Stimulated activated CD8-positive, alpha-beta memory T cell treated with anti-CD3 and anti-CD28 coated beads, Interleukin-7, amount 100 ng/mL, for 4 hours (primary cell): Measurements from ENCODE around the gene MIGA2.
"Not testable (repeated sequence)": the region's sequence is repeated elsewhere in the genome, so short reads cannot be mapped to it uniquely, and the experiment has no call there.

Source experiments
- DNase-seq, 2 donors: peaks; one replicate each; pipeline ENCODE4 v3.0.0-alpha.2; 2020; ENCODE audit warnings: low read depth in 2 of 2

Gene MIGA2

DNA sequence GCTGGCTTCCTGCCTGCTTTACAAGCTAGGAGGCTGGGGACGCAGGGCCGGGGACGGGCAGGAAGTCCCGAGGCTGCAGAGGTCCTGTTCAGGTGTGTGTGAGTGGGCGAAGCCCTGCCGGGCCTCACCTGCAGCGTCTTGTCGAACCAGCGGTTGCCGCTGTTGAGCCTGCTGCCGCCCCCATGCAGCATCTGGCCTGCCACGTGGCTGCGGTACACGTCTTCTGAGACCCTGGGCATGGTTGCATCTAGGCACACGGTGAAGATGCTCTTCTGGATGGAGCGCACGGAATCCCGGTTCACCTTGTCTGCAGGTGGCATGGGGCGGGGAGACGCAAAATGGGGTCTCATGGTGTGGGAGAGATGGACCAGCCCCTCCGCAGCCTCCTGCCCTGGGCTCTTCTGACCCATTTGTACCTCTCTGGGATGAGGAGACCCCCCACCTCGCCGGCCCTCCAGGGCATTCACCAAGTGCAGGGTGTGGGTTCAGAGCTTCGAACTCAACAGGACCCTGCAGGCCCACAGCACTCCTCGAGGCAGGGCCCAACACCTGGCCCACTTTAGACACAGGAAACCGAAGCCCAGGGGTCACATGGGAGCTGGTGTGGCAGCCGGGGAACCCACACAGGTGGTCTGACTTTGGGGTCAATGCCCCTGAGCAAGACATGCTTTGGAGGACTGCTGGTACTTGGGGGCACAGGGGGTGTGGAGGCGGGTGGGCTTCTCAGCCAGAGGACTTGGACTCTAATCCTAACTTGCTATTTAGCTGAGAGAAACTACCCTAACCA is 64.2 kb downstream of the MIGA2 start:
- no peak for DNase-seq

DNA sequence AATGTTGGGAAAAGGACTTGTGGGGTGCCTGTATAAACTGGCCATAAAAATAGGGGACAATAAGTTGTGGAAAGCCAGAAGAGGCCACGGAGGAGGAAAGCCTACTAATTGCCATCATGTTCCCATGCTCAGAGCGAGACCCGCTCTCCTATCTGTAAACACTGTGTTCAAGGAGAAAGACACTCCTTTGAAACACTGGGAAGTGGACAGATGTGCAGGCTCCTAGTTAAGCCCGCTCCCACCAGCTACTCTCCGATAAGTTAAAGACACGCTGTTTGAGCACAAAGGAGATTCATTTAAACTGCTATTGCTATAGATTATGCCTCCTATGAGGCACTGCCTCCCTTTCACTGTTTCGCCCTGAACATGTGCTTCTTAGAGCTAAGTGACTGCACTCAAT is 64.9 kb downstream of the MIGA2 start:
- DNase-seq = no peak

DNA sequence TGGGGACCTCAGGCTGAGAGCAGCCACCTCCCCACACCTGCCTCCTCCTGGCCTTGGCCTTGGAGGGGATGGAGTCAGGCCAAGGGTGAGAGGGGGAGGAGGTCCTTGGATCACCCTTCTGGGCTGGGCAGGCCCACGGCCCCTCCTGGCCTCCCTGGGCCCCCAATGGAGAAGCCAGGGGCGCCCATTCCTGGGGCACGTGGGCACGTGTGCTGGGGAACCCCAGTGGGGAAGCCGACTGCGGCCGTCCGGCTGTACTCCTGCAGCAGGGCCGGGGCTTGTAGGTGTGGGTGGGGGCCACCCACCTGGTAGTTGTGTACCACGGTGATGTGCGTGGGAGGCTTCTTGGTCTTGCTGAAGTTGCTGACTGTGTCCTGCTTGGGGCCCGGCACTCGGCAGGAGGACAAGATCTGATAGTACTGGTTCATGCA is 65.7 kb downstream of the MIGA2 start:
- DNase-seq = no peak

DNA sequence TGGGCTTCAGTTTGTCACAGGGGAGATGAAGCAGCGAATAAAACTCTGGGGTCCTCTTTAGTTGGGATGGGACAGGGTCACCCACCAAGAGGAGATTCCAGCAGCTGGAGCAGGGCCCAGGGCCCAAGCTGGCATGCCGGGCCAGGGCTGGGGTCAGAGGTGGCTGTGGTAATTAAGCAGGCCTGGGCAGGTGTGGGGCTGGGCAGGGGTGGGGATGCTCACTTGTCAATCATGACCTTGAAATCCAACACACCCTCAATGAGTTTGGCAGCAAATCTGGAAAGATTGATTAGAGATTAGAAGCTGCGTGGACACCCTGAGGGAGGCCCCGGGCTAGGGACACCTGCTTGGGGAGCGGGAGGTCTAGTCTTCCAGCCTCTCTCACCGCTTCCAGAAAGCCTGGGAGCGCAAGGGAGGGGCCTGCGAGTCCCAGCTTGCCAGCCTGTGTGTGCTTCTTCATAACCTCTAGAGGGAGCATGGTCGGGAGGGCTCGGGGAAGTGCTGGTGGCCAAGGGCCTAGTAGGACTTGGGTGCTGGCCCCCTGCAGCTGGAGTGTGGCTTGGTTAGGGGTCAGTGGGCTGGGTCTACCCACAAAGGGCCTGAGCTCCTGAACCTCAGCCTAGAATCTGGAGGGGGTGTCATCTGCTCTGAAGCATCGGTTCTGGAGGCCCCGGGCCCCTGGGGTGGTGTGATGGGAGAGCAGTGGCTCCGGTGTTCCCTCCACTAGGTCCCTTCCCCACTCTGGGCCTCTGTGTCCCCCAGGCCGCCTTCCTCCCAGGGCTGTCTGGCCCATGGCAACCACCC is 66.6 kb downstream of the MIGA2 start:
- no peak for DNase-seq

DNA sequence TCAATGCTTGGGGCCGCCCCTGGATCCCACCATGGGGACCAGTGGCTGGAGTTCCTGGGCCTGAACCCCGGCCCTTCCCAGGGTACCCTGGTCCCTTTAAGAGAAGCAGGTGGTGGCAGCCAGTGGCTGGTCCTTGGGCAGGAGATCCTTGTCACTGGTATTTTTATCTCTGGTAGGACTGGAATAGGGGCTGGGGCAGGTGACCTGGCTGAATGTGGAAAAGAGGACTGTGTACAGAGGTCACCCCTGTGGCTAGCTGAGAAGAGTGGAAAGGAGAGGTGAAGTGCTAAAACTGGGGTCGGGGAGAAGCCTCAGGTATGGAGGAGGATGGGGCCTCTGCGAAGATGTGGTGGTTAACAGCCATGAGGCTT is 67.2 kb downstream of the MIGA2 start:
- DNase-seq = no peak

DNA sequence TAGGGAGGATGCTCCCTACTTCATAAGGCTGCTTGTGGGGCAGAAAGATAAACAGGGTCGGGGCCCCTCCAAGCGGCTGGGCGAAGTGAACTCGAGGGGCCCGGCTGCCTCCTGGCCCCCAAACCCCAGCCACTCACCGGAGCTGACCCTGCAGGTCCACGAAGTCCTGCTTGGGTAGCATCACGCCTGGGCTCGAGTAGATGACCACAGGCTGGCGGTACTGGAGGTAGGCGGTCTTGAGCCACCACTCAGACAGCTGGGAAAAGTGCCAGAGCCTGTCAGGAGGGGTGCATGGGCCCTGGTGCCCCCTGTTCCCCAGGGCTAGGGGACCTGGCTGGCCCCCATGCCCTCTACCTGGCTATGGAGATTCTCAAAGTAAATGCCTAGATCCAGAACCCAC is 67.6 kb downstream of the MIGA2 start:
- DNase-seq = no peak

DNA sequence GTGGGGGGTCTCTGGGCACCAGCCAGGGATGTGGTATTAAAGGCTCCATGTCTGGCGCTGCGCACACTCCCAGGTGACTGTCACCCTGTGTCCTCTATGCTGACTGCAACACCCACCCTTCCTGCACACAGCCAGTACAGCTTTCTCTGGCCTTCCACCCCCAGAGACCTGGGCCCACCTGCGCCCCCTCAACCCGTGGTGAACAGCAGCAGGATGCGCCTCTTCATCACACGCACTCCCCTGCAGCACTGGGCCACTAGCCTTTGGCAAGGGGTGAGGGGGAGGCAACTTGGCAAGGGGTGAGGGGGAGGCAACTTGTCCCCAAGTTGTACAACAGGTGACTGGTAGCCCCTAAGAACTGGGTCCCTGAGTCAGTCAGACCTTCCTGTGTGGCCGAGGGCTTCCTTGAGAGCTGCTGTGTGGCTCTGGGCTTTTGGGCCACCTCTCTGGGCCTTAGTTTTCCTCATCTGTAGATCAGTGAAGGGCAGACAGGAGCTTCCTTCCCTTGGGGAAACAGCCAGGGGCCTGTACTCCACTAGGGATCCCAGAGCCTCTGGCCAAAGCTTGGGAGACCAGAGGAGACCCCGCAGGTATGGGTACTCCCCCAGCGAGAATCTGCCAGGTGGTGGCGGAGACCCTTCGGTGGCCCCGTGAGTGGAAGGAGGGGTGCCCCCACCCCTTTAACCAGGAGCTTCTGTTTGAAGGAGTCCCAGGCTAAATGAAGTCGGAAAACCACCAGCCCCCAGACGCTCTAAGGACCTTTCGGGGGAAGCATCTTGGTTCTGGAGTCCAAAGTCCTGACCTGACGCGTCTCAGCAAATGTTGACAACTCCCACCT is 69.7 kb downstream of the MIGA2 start:
- no peak for DNase-seq

DNA sequence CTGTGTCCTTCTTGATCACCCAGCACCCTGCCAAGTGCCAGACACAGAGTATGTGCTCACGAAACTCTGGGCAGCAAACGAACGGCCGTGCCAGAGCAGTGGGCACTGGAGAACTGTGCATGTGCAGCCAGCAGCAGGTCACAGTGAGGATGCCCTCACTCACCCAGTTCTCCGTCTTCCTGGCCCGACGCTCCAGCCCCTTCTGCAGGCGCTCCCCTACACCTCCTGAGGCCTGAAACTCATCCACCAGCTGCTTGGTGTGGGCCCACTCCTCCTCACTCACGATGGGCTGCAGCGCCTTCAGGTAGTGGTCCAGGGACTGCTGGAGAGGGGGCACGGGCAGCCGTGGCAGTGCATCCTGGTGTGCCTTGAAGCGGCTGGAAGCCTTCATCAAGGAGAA is 71.2 kb downstream of the MIGA2 start:
- no peak for DNase-seq

DNA sequence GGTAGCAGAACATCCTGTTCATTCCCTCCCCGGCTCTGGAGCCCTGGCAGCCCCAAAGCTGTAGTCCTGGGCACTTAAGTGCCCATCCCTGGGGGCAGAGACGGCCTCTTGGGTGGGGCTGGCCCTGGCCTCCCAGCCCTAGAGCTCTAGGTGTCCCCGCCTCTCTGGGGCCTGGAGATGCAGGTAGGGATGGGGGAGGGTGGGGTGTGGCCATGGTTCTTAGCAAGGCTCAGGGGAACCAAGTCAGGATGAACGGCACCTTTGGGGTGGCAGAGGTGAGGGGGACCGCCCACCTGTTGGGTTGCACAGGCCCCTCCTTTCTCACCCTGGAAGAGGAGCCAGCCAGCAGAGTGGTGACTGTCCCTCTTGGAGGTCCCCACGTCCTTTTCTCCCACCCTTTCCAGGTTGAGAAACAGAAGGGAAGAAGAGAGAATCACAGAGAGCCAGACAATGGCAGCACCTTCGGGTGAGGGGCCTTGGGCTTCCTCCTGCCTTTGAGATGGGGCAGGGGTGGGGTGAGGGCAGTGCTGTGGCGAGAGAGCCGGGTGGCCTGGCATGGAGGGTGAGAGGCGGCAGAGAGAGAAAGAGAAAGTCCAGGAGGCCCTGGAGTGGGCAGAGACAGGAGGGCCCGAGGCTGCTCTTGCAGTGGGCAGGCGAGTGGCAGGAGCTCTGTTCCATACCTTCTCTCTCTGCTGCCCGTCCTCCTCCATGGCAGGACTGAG is 71.8 kb downstream of the MIGA2 start:
- no peak for DNase-seq

DNA sequence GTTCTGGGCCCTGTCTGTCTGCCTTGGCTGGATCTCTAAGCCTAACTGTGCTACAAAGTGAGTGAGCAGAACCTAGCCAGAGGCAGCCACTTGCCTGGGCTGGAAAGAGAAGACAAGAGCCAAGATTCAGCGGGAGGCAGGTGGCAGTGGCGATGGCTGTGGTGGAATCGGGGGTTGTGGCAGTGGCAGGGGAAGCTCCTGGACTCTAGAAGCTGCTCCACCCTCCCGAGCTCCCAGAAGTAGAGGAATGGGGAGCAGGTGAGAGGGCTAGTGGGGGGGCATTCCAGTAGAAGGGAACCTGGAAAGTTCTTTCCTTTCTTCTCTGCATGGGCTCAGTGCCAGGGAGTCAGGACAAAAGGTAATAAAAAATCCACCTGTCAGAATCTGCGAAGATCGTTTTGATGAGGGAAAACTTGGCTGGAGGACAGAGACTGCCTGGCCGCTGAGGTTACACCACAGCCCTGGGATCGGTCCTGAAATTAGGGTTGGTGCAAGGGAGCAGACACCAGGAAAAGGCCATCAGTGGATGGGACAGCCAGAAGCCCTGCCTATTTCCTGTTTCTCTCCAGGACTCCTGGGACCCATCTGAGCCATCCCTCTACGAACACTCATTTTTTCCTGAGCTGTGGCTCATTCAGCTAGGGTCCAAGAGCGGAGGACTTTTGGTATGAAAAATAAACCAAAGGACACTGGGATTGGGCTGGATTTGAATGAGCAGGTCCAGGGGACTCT is 72.5 kb downstream of the MIGA2 start:
- DNase-seq = no peak

DNA sequence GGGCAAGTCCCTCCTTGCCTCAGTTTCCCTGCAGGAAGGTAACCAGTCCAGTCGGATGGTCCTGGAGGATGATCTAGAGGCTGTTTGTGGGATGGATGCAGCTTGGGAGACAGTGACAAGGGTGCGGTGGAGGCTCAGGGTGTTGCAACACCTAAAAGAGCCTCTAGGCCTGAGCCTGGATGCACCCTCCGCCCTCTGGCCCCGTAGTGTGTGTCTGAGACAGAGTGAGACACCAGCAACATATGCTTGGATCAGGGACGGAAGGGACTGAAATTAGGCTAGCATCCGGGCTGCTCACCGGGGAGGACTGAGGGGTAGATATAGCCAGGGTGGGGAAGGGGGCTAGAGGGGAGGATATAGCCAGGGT is 73.1 kb downstream of the MIGA2 start:
- DNase-seq = no peak

DNA sequence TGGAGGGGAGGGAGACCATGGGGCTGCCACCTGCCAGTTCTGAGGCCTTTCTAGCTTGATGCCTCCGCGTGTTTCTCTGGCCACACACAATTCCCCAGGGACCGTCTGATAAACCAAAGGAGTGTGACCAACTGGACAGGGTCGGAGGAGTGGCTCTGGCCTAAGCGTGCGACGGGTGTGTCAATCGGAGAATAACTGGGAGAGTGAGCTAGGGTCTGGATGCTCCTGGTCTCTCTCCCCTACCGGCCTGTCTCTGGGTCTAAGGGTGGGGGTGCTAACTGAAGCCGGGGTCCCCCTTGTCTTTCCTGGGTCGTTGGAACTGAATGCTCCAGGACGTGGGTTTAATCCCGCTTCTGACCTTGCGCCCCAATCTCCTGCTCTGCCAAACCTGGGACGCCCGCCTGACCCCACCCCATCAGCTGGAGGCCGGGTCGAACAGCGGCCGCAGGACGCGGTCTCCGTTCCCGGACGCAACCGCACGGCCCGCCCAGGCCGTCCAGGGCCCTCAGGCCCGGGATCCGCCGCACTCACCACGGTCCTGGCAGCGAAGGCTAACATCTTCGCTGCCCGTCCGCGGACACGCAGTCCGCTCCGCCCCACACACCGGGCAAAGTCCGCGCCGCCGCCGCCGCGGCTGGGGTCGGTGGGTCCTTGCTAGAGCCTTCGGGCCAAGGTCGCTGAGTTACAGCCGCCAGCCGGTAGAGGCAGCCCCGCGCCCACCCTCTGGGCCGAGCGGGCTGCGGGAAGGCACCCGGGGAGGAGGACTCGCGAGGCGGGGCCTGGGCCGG is 73.7 kb downstream of the MIGA2 start:
- DNase-seq = no peak

DNA sequence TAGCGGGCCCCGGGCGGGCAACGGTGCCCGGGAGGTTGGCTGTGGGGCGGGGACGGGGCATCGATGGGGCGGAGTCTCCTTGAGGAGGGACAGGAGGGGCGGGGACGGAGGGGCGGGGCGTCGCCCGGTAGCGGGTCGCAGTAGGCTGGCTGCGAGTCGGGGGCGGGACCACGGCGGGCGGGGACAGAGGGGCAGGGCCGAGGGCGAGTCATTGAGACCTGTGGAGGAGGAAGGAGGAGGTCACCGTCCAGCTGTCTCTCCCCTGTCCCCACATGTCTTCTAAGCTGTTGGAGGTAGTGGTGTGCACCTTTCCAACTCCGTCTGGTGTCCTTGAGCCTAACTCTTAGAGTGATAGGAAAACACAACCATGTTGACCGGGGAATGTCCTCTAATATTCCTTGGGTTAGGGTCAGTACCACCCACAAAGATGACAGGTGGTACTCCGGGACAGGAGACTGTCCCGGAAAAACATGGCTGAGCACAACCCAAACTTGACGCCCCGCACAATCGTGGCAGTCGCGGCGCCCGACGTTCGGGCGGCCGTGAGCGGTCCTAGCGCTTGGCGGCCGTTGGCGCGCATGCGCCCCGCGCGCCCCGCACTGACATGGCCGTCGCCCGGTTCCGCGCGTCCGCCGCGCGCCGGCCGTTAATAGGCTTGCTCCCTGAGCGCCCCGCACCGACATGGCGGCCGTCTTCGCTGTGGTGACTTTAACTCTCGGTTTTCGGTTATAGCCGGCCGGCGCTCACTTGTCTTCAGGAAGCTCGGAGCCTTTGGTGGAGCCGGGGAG is 74.5 kb downstream of the MIGA2 start, which contains the start of the genes CRAT and PTPA:
TSS of gene CRAT (minus strand) at position 54 of the 788 bp plus-strand sequence. CDS start 284 bp downstream, outside the sequence.
TSS of gene PTPA (plus strand) at position 676 of the 788 bp plus-strand sequence. CDS start 186 bp downstream, outside the sequence.
- peak; percentile 92 to 95 for DNase-seq

DNA sequence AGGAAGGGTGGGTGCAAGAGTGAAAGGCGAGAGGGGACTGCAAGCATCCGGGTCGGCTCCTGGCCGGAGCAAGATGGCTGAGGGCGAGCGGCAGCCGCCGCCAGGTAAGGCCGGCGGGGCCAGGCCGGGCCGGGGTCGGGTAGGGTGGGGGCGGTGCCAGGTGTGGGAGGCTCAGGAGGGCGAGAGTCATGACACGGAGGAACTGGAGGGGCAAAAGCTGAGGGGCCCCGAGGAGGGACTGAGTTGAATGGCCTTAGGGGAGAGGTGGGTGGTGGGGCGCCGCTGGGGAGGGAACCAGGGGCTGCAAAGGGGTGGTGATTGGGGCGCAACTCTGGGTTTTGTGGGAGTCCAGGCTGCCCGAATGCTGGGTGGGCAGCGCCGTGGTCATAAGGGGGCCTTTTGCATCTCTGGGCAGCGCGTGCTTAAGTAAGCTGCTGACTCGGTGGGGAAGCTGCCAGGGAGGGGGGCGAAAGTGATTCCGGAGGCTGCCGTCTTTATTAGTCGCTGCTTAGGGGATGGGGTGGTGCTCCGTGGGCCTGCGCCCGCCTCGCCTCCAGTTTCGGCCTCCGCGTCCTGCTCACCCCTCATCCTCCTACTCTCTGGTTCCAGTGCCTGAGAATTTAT is 75.2 kb downstream of the MIGA2 start:
- no peak for DNase-seq

DNA sequence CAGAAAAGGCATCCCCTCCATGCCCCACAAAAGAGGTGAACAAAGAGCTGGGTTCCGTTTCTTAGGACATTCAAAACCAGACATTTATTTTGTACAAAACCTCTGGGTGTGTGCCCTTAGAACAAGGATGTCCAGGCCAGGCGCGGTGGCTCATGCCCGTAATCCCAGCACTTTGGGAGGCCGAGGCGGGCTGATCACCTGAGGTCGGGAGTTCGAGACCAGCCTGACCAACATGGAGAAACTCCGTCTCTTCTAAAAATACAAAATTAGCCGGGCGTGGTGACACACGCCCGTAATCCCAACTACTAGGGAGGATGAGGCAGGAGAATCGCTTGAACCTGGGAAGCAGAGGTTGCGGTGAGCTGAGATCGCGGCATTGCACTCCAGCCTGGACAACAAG is 76.1 kb downstream of the MIGA2 start:
- DNase-seq = not testable (repeated sequence)

DNA sequence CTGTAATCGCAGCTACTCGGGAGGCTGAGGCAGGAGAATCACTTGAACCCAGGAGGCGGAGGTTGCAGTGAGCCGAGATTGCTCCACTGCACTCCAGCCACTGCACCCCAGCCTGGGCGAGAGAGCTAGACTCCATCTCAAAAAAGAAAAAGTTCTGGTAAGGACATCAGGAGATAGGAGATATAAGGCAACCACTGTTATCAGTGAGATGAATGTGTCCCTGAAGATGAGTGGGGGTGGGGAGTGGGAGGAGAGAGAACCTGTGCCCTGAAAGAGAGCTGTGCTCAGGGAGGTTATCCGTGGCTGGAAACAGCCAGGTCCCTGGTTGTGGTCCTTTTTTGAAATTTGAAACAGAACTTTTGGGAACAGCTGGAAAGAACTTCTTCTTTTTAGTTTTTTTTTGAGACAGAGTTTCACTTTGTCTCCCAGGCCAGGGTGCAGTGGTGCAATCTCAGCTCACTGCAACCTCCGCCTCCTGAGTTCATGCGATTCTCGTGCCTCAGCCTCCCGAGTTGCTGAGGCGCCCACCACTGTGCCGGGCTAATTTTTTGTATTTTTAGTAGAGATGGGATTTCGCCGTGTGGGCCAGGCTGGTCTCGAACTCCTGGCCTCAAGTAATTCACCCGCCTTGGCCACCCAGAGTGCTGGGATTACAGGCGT is 77.3 kb downstream of the MIGA2 start:
- no peak for DNase-seq

DNA sequence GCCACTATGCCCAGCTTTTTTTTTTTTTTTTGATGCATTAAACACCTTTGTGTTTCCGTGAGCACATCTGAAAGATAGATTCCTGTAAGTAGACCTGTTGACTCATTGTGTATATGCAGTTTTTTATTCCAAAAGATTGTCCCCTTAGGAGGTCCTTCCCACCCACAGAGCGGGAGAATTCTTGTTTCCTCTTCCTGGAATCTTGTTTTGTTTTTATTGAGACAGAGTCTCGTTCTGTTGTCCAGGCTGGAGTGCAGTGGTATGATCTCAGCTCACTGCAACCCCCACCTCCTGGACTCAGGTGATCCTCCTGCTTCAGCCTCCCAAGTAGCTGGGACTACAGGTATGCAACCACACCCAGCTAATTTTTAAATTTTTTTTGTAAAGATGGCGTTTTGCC is 82.4 kb downstream of the MIGA2 start:
- DNase-seq = no peak

DNA sequence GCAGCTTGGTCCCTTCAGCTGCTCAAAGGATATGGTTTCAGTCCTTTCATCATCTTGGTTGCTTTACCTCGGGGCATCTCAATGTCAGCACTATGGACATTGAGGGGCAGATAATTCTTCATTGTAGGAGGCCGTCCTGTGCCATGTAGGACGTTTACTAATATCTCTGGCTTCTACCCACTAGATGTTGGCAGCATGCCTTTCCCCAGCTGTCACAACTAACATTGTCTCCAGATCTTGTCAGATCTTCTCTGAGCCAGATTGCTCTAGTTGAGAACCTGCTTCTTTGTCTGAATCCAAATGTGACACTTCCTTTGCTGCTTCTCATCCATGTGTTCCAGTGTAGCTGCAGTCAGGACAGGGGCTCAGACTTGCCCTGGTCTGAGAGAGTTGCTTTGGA is 85.1 kb downstream of the MIGA2 start:
- no peak for DNase-seq
